Measurements from ENCODE around the gene LTV1. TPM values are rescaled to one million over a fixed set of nuclear protein-coding genes. Genes with fewer than 3 reads are reported as not detected.

LTV1 gene
- total RNA-seq, 1 experiment from 2014 or later: 46.8 TPM

DNA sequence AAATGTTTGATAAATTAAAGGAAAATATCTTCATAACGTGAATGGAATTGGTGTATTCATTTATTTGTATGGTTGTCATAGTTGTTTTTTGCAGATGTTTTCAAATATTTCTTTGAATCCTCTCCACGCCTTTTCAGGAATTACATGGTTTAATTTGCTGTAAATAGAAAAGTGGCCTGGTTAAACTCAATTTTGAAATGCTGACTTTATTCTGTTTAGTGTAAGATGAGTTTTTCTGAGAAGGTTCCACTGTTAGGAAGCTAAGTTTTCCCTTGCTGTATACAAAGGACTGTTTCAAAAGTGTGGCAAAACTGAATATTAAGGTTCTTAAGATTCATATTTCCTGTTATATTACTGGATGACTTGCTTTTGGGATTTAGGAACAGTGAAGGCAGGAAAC, 20.6 kb downstream of the LTV1 start:
- no TSS peak for BruUV-seq (replicated peaks)
- ATAC-seq (no peak), DNase-seq (ENCODE audit: low read depth, low spot score) (no peak)
- Histone ChIP-seq H3K27me3 (ENCODE audit: control insufficient read depth, insufficient read depth, low read length) (no peaks in the 10 kb centered on the region), H3K4me1 (ENCODE audit: control insufficient read depth, insufficient read depth, low read length) (no peaks in the 10 kb centered on the region), H3K9me3 (ENCODE audit: control insufficient read depth, insufficient read depth, low read depth, low read length) (no peaks in the 10 kb centered on the region), H3K27ac (ENCODE audit: low read length) (no peak overlapping the region), H3K36me3 (ENCODE audit: control insufficient read depth, insufficient read depth, low read length) (peaks cover 46% of the 10 kb centered on the region), H3K4me3 (ENCODE audit: low read depth in 2 of 2, low read length in 2 of 2) (no peak overlapping the region)
- in situ Hi-C loops (cut with HindIII; ENCODE audit: low pct_unique_long_range_greater_than_20kb, low sequenced_read_pairs) (no loop called here), intact Hi-C loops (cut with micrococcal nuclease; ENCODE audit: unreplicated experiment) (no loop called here)
- TF ChIP-seq, protein P1, sequence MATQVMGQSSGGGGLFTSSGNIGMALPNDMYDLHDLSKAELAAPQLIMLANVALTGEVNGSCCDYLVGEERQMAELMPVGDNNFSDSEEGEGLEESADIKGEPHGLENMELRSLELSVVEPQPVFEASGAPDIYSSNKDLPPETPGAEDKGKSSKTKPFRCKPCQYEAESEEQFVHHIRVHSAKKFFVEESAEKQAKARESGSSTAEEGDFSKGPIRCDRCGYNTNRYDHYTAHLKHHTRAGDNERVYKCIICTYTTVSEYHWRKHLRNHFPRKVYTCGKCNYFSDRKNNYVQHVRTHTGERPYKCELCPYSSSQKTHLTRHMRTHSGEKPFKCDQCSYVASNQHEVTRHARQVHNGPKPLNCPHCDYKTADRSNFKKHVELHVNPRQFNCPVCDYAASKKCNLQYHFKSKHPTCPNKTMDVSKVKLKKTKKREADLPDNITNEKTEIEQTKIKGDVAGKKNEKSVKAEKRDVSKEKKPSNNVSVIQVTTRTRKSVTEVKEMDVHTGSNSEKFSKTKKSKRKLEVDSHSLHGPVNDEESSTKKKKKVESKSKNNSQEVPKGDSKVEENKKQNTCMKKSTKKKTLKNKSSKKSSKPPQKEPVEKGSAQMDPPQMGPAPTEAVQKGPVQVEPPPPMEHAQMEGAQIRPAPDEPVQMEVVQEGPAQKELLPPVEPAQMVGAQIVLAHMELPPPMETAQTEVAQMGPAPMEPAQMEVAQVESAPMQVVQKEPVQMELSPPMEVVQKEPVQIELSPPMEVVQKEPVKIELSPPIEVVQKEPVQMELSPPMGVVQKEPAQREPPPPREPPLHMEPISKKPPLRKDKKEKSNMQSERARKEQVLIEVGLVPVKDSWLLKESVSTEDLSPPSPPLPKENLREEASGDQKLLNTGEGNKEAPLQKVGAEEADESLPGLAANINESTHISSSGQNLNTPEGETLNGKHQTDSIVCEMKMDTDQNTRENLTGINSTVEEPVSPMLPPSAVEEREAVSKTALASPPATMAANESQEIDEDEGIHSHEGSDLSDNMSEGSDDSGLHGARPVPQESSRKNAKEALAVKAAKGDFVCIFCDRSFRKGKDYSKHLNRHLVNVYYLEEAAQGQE (IDR thresholded peaks at IDR 0.05; ENCODE audit: insufficient read depth in 1 of 2, low read depth in 2 of 2, low read length in 1 of 2): no peak
- TF ChIP-seq, protein P2, sequence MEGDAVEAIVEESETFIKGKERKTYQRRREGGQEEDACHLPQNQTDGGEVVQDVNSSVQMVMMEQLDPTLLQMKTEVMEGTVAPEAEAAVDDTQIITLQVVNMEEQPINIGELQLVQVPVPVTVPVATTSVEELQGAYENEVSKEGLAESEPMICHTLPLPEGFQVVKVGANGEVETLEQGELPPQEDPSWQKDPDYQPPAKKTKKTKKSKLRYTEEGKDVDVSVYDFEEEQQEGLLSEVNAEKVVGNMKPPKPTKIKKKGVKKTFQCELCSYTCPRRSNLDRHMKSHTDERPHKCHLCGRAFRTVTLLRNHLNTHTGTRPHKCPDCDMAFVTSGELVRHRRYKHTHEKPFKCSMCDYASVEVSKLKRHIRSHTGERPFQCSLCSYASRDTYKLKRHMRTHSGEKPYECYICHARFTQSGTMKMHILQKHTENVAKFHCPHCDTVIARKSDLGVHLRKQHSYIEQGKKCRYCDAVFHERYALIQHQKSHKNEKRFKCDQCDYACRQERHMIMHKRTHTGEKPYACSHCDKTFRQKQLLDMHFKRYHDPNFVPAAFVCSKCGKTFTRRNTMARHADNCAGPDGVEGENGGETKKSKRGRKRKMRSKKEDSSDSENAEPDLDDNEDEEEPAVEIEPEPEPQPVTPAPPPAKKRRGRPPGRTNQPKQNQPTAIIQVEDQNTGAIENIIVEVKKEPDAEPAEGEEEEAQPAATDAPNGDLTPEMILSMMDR (IDR thresholded peaks at IDR 0.05): no peak
- no peak for TF ChIP-seq SIN3A (IDR thresholded peaks at IDR 0.05; ENCODE audit: borderline replicate concordance, insufficient read depth, low read depth, low read length)
- no peak for TF ChIP-seq POLR2AphosphoS5 (IDR thresholded peaks at IDR 0.05; ENCODE audit: low read depth, low read length)
- no peak for TF ChIP-seq TCF7L2 (IDR thresholded peaks at IDR 0.05; ENCODE audit: low read depth, low read length)
- ChIA-PET CTCF (no interaction called here), POLR2A (no interaction called here)

DNA sequence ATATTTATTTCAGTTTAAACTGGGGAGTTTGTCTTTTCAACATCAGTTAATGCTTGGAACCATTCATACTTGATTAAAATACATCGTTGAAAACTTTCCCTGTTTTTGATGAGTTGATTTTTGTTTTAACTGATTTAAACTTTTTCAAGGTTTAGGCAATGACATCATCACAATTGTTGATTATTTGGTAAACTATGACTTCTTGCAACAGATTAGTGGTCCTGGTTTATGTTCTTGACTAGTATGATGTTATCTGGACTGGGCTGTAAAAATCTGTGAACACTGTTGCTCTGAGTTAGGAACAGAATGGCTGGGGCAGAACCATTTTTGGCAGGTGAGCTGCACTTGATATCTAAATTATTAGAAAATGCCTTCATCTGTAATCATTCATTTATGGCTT, 21.1 kb downstream of the LTV1 start, which contains the start of gene ZC2HC1B:
Gene ZC2HC1B, plus strand, starts transcription at position 241 of the 400 bp plus-strand sequence. Its CDS starts 66 bp downstream, at position 307.
- H3K27me3 ChIP-seq (ENCODE audit: control insufficient read depth, insufficient read depth, low read length): no peaks in the 10 kb centered on the region
- DNase-seq (ENCODE audit: low read depth, low spot score) (no peak), ATAC-seq (no peak)
- H3K36me3 ChIP-seq (ENCODE audit: control insufficient read depth, insufficient read depth, low read length): peaks cover 41% of the 10 kb centered on the region
- BruUV-seq (replicated peaks): no TSS peak
- ChIA-PET POLR2A (no interaction called here), CTCF (no interaction called here)
- H3K4me3 ChIP-seq (ENCODE audit: low read depth in 2 of 2, low read length in 2 of 2): no peak within 1 kb of the TSS
- intact Hi-C loops (cut with micrococcal nuclease; ENCODE audit: unreplicated experiment): no loop called here
- H3K4me1 ChIP-seq (ENCODE audit: control insufficient read depth, insufficient read depth, low read length): no peaks in the 10 kb centered on the region
- TF ChIP-seq, protein P2 (IDR thresholded peaks at IDR 0.05): no peak
- no peaks in the 10 kb centered on the region for H3K9me3 ChIP-seq (ENCODE audit: control insufficient read depth, insufficient read depth, low read depth, low read length)
- in situ Hi-C loops (cut with HindIII; ENCODE audit: low pct_unique_long_range_greater_than_20kb, low sequenced_read_pairs): no loop called here
- H3K27ac ChIP-seq (ENCODE audit: low read length): no peak within 1 kb of the TSS

DNA sequence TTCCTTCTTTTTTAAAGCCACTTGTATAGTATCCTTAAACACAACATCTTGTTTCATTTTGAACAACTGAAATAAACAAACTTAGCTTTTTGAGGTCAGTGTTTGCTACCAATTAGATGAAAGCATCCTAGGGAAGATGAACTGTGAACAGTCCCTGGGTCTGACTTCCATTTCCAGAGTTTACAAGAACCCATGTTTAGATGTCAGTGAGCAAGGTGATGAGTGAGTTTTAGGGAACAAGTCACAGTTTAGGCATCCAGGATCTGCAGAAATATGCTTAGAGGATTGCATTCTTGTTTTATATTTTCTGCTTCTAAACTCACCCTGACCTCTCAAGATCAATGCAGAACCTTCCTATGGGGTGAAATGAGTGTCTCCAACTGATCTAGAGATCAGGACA, 24.1 kb downstream of the LTV1 start:
- ChIA-PET POLR2A (no interaction called here), CTCF (no interaction called here)
- in situ Hi-C loops (cut with HindIII; ENCODE audit: low pct_unique_long_range_greater_than_20kb, low sequenced_read_pairs): no loop called here
- Histone ChIP-seq H3K4me3 (ENCODE audit: low read depth in 2 of 2, low read length in 2 of 2) (no peak overlapping the region), H3K27me3 (ENCODE audit: control insufficient read depth, insufficient read depth, low read length) (no peaks in the 10 kb centered on the region), H3K4me1 (ENCODE audit: control insufficient read depth, insufficient read depth, low read length) (no peaks in the 10 kb centered on the region), H3K9me3 (ENCODE audit: control insufficient read depth, insufficient read depth, low read depth, low read length) (no peaks in the 10 kb centered on the region), H3K27ac (ENCODE audit: low read length) (no peak overlapping the region), H3K36me3 (ENCODE audit: control insufficient read depth, insufficient read depth, low read length) (peaks cover 19% of the 10 kb centered on the region)
- TF ChIP-seq, protein P1 (IDR thresholded peaks at IDR 0.05; ENCODE audit: insufficient read depth in 1 of 2, low read depth in 2 of 2, low read length in 1 of 2): no peak
- TF ChIP-seq POLR2AphosphoS5 (IDR thresholded peaks at IDR 0.05; ENCODE audit: low read depth, low read length) (no peak), SIN3A (IDR thresholded peaks at IDR 0.05; ENCODE audit: borderline replicate concordance, insufficient read depth, low read depth, low read length) (no peak), TCF7L2 (IDR thresholded peaks at IDR 0.05; ENCODE audit: low read depth, low read length) (no peak)
- TF ChIP-seq, protein P2 (IDR thresholded peaks at IDR 0.05): no peak
- no peak for DNase-seq (ENCODE audit: low read depth, low spot score)
- no TSS peak for BruUV-seq (replicated peaks)
- intact Hi-C loops (cut with micrococcal nuclease; ENCODE audit: unreplicated experiment): no loop called here
- ATAC-seq: no peak
